Smooth muscle cell (in vitro differentiated cells): ENCODE results near the gene VRK2. TPM values are rescaled to one million over a fixed set of nuclear protein-coding genes. Genes with fewer than 3 reads are reported as not detected.

Experiments used
- DNase-seq: peaks from one replicate; lab custom pipeline; 2025; ENCODE audit not compliant: unreplicated experiment; lab: John Stamatoyannopoulos, UW
- H2AFZ ChIP-seq: fragments of 200-600 bp; sonication (generic); 2 replicates; pipeline ENCODE4 v1.6.0; 2016; ENCODE audit warnings: antibody characterized with exemption, low read depth, mild to moderate bottlenecking
- H3F3A ChIP-seq: fragments of 200-600 bp; sonication (generic); 2 replicates; pipeline ENCODE4 v1.6.0; 2017; ENCODE audit warnings: antibody characterized with exemption, low read depth
- H3K27ac ChIP-seq: fragments of 200-600 bp; sonication (generic); 2 replicates; pipeline ENCODE4 v1.5.1; 2016; ENCODE audit warnings: low read depth, mild to moderate bottlenecking
- H3K27me3 ChIP-seq: fragments of 200-600 bp; sonication (generic); 2 replicates; pipeline ENCODE4 v1.6.1; 2016; ENCODE audit warnings: low read depth, mild to moderate bottlenecking
- H3K36me3 ChIP-seq: fragments of 200-600 bp; sonication (generic); 2 replicates; pipeline ENCODE4 v1.5.1; 2016; ENCODE audit warnings: low read depth
- H3K4me1 ChIP-seq: fragments of 200-600 bp; sonication (generic); 2 replicates; pipeline ENCODE4 v1.5.1; 2016; ENCODE audit warnings: low read depth
- H3K4me2 ChIP-seq: fragments of 200-600 bp; sonication (generic); 2 replicates; pipeline ENCODE4 v1.6.0; 2016; ENCODE audit warnings: mild to moderate bottlenecking
- H3K4me3 ChIP-seq: fragments of 200-600 bp; sonication (generic); 2 replicates; pipeline ENCODE4 v1.5.1; 2016; ENCODE audit warnings: mild to moderate bottlenecking
- H3K79me2 ChIP-seq: fragments of 200-600 bp; sonication (generic); 2 replicates; pipeline ENCODE4 v1.6.0; 2016; ENCODE audit warnings: low read depth, mild to moderate bottlenecking
- H3K9ac ChIP-seq: fragments of 200-600 bp; sonication (generic); 2 replicates; pipeline ENCODE4 v1.6.0; 2016; ENCODE audit warnings: low read depth
- H3K9me3 ChIP-seq: fragments of 200-600 bp; sonication (generic); replicated peaks from 2 replicates; pipeline ENCODE4 v1.5.1; 2016; ENCODE audit warnings: low read depth
- H4K20me1 ChIP-seq: fragments of 200-600 bp; sonication (generic); 2 replicates; pipeline ENCODE4 v1.6.0; 2016; ENCODE audit warnings: low read depth
- WGBS: methylation state at CpG from one replicate; pipeline ENCODE4 v1.1.7; 2016; ENCODE audit warnings: low lambda C conversion rate; 5-methylcytosine and 5-hydroxymethylcytosine counted together
- polyA plus RNA-seq: library from polyadenylated mRNA; unstranded; fragments of >200 nt; fragmentation: Nextera tagmentation; extraction: Ambion mirVana; gene quantifications from 2 replicates; pipeline ENCODE4 v1.2.1, GENCODE V29; 2016
- total RNA-seq: library from RNA; depleted of rRNA; stranded (reverse); fragments of >200 nt; gene quantifications from 2 replicates; pipeline ENCODE4 v1.2.3, GENCODE V29; 2014
- TF ChIP-seq, protein P1 (sequence below): fragments of 200-600 bp; sonication (generic); IDR thresholded peaks from 2 replicates; pipeline ENCODE4 v1.5.1; 2017; ENCODE audit warnings: borderline replicate concordance, mild to moderate bottlenecking, antibody characterized with exemption; ENCODE audit not compliant: insufficient read depth, poor library complexity, severe bottlenecking

The VRK2 gene
- total and polyA plus RNA-seq, 2 experiments from 2014 or later = 22.2 to 35.5 TPM

DNA sequence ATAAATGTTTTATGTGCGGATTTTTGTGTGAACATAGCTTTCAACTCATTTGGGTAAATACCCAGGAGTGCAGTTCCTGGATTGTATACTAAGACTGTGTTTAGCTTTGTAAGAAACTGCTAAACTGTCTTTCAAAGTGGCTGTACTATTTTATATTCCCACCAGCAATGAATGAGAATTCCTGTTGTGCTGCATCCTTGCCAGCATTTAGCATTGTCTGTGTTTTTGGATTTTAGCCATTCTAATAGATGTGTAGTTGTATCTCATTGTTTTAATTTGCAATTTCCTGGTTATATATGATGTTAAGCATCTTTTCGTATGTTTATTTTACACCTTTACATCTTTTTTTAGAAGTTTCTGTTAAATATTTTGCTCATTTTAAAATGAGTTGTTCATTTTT lies 24.2 kb downstream of the VRK2 start:
- no peak overlapping the region for H3K9ac ChIP-seq
- no peaks in the 10 kb centered on the region for H3K36me3 ChIP-seq
- no peak overlapping the region for H3K4me3 ChIP-seq
- no peaks in the 10 kb centered on the region for H3K4me1 ChIP-seq
- TF ChIP-seq, protein P1, sequence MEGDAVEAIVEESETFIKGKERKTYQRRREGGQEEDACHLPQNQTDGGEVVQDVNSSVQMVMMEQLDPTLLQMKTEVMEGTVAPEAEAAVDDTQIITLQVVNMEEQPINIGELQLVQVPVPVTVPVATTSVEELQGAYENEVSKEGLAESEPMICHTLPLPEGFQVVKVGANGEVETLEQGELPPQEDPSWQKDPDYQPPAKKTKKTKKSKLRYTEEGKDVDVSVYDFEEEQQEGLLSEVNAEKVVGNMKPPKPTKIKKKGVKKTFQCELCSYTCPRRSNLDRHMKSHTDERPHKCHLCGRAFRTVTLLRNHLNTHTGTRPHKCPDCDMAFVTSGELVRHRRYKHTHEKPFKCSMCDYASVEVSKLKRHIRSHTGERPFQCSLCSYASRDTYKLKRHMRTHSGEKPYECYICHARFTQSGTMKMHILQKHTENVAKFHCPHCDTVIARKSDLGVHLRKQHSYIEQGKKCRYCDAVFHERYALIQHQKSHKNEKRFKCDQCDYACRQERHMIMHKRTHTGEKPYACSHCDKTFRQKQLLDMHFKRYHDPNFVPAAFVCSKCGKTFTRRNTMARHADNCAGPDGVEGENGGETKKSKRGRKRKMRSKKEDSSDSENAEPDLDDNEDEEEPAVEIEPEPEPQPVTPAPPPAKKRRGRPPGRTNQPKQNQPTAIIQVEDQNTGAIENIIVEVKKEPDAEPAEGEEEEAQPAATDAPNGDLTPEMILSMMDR = no peak
- H3K27me3 ChIP-seq = no peaks in the 10 kb centered on the region
- no peaks in the 10 kb centered on the region for H4K20me1 ChIP-seq
- no peak for DNase-seq
- no peak overlapping the region for H2AFZ ChIP-seq
- 98% methylated on average over 2 of the region's 2 CpGs for whole genome bisulfite sequencing
- H3K4me2 ChIP-seq = no peak overlapping the region
- H3F3A ChIP-seq = no peaks in the 10 kb centered on the region
- no peaks in the 10 kb centered on the region for H3K9me3 ChIP-seq
- H3K79me2 ChIP-seq = peaks cover 70% of the 10 kb centered on the region
- H3K27ac ChIP-seq = no peak overlapping the region

DNA sequence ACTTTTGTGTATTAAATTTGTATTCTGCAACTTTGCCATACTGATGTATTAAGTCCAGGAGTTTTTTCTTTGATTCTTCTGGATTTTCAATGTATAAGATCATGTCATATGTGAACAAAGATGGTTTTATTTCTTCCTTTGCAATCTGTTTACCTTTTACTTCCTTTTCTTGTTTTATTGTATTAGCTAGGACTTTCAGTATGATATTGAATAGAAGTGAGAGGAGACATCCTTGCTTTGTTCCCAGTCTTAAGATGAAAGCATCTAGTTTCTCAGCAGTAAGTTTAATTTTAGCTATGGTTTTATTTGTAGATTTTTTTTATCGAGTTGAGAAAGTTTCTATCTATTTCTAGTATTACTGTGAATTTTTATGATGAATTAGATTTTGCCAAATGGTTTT lies 25.5 kb downstream of the VRK2 start:
- no peak overlapping the region for H2AFZ ChIP-seq
- H3K27me3 ChIP-seq = no peaks in the 10 kb centered on the region
- H3K4me2 ChIP-seq = no peak overlapping the region
- no peak overlapping the region for H3K9ac ChIP-seq
- WGBS = 97% methylated on average over 1 of the region's 1 CpG
- H3F3A ChIP-seq = no peaks in the 10 kb centered on the region
- H3K9me3 ChIP-seq = no peaks in the 10 kb centered on the region
- H3K36me3 ChIP-seq = no peaks in the 10 kb centered on the region
- H3K4me3 ChIP-seq = no peak overlapping the region
- H4K20me1 ChIP-seq = no peaks in the 10 kb centered on the region
- no peak overlapping the region for H3K27ac ChIP-seq
- TF ChIP-seq, protein P1 = no peak
- no peaks in the 10 kb centered on the region for H3K4me1 ChIP-seq
- peaks cover 73% of the 10 kb centered on the region for H3K79me2 ChIP-seq
- DNase-seq = no peak

DNA sequence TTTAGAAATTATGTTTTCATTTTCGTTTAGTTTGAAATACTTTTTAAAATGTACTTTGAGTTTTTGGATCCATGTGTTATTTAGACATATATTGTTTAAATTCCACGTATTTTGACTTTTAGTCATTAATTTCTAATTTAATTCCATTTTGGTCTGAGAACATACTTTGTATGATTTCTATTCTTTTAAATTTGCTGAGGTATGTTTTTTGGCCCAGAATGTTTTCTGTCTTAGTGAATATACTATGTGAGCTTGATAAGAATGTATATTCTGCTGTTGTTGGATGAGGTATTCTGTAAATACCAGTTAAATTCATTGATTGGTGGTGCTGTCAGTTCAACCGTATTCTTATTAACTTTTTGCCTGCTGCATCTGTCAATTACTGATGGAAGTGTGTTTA lies 26.4 kb downstream of the VRK2 start:
- 95% methylated on average over 3 of the region's 3 CpGs for WGBS
- Histone ChIP-seq H3K36me3 (no peaks in the 10 kb centered on the region), H3F3A (no peaks in the 10 kb centered on the region), H3K79me2 (peaks cover 68% of the 10 kb centered on the region), H3K27me3 (no peaks in the 10 kb centered on the region), H3K4me1 (no peaks in the 10 kb centered on the region), H3K4me2 (no peak overlapping the region), H3K9ac (no peak overlapping the region), H4K20me1 (no peaks in the 10 kb centered on the region), H3K27ac (no peak overlapping the region), H2AFZ (no peak overlapping the region), H3K4me3 (no peak overlapping the region), H3K9me3 (no peaks in the 10 kb centered on the region)
- TF ChIP-seq, protein P1 = no peak
- no peak for DNase-seq

DNA sequence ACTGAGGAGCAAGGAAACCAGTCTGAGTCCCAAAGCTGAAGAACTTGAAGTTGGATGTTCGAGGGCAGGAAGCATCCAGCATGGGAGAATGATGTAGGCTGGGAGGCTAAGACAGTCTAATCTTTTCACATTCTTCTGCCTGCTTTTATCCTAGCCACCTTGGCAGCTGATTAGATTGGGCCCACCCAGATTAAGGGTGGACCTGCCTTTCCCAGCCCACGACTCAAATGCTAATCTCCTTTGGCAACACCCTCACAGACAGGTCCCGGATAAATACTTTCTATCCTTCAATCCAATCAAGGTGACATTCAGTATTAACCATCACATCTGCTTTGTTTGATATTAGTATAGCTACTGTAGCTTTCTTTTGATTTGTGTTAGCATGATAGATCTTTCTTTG lies 27.1 kb downstream of the VRK2 start:
- peaks cover 67% of the 10 kb centered on the region for H3K79me2 ChIP-seq
- WGBS = 88% methylated on average over 3 of the region's 3 CpGs

More for the DNA sequence above, 27.1 kb downstream of the VRK2 start:
- no peaks in the 10 kb centered on the region for H3K36me3 ChIP-seq
- no peak for DNase-seq
- H3K27me3 ChIP-seq = no peaks in the 10 kb centered on the region
- no peak overlapping the region for H2AFZ ChIP-seq
- H3K4me1 ChIP-seq = no peaks in the 10 kb centered on the region
- H3F3A ChIP-seq = no peaks in the 10 kb centered on the region
- H3K4me3 ChIP-seq = no peak overlapping the region
- TF ChIP-seq, protein P1 = no peak
- no peaks in the 10 kb centered on the region for H3K9me3 ChIP-seq
- no peaks in the 10 kb centered on the region for H4K20me1 ChIP-seq
- no peak overlapping the region for H3K27ac ChIP-seq
- H3K4me2 ChIP-seq = no peak overlapping the region
- H3K9ac ChIP-seq = no peak overlapping the region
